Kidney (tissue), 14 donors: Measurements from ENCODE around the gene TGFBR1. TPM values are rescaled to one million over a fixed set of nuclear protein-coding genes. Genes with fewer than 3 reads are reported as not detected.

Experiments used
- DNase-seq, 5 donors: peaks; one replicate each; pipeline ENCODE4 v3.0.0-alpha.2; 2013 to 2020
- FAIRE-seq: peaks from 2 replicates; lab custom pipeline; 2012; peaks lifted over from hg19 to GRCh38; lab: Jason Lieb, UNC
- H3K27ac ChIP-seq, 2 donors: one replicate each; pipeline ENCODE4 v1.7.0; 2013; ENCODE audit warnings: low read depth in 2 of 2, low read length in 2 of 2, inconsistent platforms in 1 of 2
- H3K27me3 ChIP-seq: one replicate; pipeline ENCODE4 v1.7.1; 2013; ENCODE audit warnings: low read length, inconsistent platforms; ENCODE audit not compliant: control insufficient read depth, insufficient read depth
- H3K36me3 ChIP-seq, 3 donors: one replicate each; pipeline versions ENCODE4 v1.7.0 to v1.7.1; 2013; ENCODE audit warnings: low read length in 3 of 3, control low read depth in 1 of 3, inconsistent platforms in 1 of 3; ENCODE audit not compliant: insufficient read depth in 3 of 3, control insufficient read depth in 2 of 3
- H3K4me1 ChIP-seq, 3 donors: one replicate each; pipeline versions ENCODE4 v1.7.0 to v1.7.1; 2013; ENCODE audit warnings: low read length in 3 of 3, inconsistent platforms in 1 of 3, low read depth in 1 of 3; ENCODE audit not compliant: control insufficient read depth in 2 of 3, insufficient read depth in 2 of 3
- H3K4me3 ChIP-seq, 3 donors: one replicate each; pipeline versions ENCODE4 v1.7.0 to v1.8.1; 2013; ENCODE audit warnings: low read length in 3 of 3, control low read depth in 1 of 3, inconsistent platforms in 1 of 3
- H3K9ac ChIP-seq, 3 donors: one replicate each; pipeline versions ENCODE4 v1.7.0 to v1.7.1; 2013; ENCODE audit warnings: low read length in 3 of 3, control low read depth in 1 of 3, inconsistent platforms in 1 of 3
- H3K9me3 ChIP-seq, 3 donors: one replicate each; pipeline versions ENCODE4 v1.7.0 to v1.7.1; 2013; ENCODE audit warnings: low read length in 3 of 3, control low read depth in 1 of 3, inconsistent platforms in 1 of 3; ENCODE audit not compliant: control insufficient read depth in 2 of 3, insufficient read depth in 1 of 3
- intact Hi-C: fragments of 100-400 bp; cut with DNase I; formaldehyde crosslinking; loops from one replicate; pipeline ENCODE4 v1.11.1; 2022
- polyA plus RNA-seq: library from polyadenylated mRNA; stranded (reverse); fragments of 350-450 nt; fragmentation: Illumina TruSeq; extraction: RNeasy Lipid Tissue Mini Kit (QIAGEN cat#74804); gene quantifications from one replicate; pipeline ENCODE4 v1.2.3, GENCODE V29; 2014; ENCODE audit warnings: low read depth, low replicate concordance; ENCODE audit not compliant: insufficient read depth
- total RNA-seq: library from RNA; stranded (reverse); fragmentation: NEBNext Ultra II Directional; extraction: Animal tissue kit (Norgen Biotek cat#: 25700); gene quantifications from one replicate; pipeline ENCODE4 v1.2.1, GENCODE V29; 2021
- TF ChIP-seq, protein P1 (sequence below): IDR thresholded peaks from 3 replicates; pipeline ENCODE4 v1.5.1; 2012; ENCODE audit warnings: mild to moderate bottlenecking, moderate library complexity, borderline replicate concordance; ENCODE audit not compliant: insufficient read depth; ENCODE audit errors: extremely low read depth
- donor health status: control.
- donor health status: control.
- donor health status: control.
- donor health status: control.
- donor health status: control.
- donor health status: DM: yes; HTN: yes; CAD: no.
- donor health status: Normal renal cell carcinoma (clear cell type).

TGFBR1 gene
- total and polyA plus RNA-seq, 2 donors from 2014 or later, result 7.9 to 50.8 TPM

DNA sequence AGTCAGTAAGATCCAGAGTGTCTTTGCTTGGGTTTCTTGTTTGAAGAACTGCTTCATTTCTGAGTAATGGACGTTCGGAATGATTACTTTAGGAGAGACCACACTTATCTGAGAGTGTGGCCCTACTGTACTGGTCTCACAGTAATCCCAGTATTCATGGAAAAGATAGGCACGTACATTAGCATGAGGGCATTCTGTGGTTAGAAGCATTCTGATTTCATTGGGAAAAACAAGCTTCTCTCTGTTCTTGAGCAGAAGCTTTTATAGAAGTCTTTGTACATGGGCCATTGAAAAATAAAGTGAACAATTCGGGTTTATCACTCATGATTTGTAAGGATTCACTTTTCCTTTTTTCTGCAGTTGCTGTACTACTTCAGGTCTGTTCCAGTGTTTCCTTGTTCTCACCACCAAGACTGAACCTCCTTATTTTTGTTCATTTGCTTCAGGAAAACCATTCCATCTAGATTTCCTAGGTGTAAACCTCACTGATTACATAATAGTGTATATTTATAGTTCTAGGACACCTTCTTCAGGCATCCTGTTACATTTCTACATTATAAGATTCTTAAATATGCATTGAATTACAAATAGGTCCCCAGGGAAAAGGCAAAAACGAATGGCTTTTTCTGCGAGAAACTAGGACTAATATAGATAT lies 10.1 kb downstream of the TGFBR1 start:
- TF ChIP-seq, protein P1, sequence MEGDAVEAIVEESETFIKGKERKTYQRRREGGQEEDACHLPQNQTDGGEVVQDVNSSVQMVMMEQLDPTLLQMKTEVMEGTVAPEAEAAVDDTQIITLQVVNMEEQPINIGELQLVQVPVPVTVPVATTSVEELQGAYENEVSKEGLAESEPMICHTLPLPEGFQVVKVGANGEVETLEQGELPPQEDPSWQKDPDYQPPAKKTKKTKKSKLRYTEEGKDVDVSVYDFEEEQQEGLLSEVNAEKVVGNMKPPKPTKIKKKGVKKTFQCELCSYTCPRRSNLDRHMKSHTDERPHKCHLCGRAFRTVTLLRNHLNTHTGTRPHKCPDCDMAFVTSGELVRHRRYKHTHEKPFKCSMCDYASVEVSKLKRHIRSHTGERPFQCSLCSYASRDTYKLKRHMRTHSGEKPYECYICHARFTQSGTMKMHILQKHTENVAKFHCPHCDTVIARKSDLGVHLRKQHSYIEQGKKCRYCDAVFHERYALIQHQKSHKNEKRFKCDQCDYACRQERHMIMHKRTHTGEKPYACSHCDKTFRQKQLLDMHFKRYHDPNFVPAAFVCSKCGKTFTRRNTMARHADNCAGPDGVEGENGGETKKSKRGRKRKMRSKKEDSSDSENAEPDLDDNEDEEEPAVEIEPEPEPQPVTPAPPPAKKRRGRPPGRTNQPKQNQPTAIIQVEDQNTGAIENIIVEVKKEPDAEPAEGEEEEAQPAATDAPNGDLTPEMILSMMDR, result no peak
- H3K36me3 ChIP-seq, result no peaks in the 10 kb centered on the region
- no peak for DNase-seq
- no peaks in the 10 kb centered on the region for H3K9me3 ChIP-seq
- no peak for FAIRE-seq
- no peak overlapping the region for H3K27ac ChIP-seq
- no peak overlapping the region for H3K9ac ChIP-seq
- no peak overlapping the region for H3K4me3 ChIP-seq
- H3K27me3 ChIP-seq, result no peaks in the 10 kb centered on the region
- intact Hi-C loops, result no loop called here
- peaks cover 0 to 12% (median 3%) of the 10 kb centered on the region in 3 donors for H3K4me1 ChIP-seq

DNA sequence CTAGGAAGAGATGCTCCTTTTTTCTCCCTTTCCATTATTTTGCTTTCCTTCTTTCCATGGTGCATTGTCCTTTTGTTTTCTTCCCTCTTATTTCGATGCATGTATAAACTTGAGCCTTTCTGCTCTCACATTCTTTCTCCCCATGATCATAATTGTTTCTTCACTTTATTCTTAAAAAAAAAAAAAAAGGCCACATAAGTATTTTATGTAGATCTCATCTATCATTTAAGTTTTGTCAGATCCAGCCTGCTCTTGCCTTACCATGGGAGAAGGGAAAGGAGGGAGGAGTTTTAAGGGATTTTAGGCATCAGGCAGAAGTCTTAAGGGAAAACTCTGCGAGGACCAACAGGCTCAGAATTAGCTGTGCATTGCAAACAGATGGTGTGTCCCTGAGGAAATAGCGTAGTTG lies 11.1 kb downstream of the TGFBR1 start:
- intact Hi-C loops, result no loop called here
- FAIRE-seq (no peak), DNase-seq (no peak)
- no peaks in the 10 kb centered on the region for H3K27me3 ChIP-seq
- no peaks in the 10 kb centered on the region for H3K9me3 ChIP-seq
- H3K4me3 ChIP-seq, result no peak overlapping the region
- H3K9ac ChIP-seq, result no peak overlapping the region
- no peak overlapping the region for H3K27ac ChIP-seq
- peaks cover 0 to 12% (median 3%) of the 10 kb centered on the region in 3 donors for H3K4me1 ChIP-seq
- H3K36me3 ChIP-seq, result no peaks in the 10 kb centered on the region
- TF ChIP-seq, protein P1, result no peak

DNA sequence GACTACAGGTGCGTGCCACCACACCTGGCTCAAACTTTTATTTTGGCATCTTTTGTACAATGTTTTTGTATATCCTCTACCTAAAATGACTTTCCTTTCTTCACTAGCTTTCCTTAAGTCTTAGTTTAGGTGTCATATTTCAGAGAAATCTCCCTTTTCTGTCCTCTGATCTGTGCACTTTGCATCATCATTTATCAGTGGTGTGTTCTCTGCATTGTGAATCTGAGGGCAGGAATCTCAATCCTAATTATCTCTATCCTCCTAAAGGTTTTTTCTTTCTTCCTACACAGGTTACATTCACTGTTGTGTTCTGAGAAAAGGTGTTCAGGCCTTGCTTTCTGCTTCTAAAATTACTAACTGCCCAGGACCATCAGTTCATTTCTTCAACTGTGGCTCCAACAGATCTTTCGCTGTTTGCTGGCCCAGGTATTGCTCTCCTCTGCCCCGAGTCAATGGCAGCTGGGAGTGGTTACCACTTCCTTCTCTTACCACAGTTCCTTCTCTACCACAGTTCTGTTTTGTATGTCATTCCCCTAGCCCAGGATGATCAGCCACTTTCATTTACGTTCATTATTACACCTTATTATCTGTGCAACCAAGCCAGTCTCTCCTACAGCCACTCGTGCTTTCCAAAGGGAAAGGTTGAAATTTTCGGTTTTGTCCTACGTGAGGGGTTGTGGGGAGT lies 14.0 kb downstream of the TGFBR1 start:
- FAIRE-seq, result no peak
- DNase-seq, result no peak
- TF ChIP-seq, protein P1, result no peak
- Histone ChIP-seq H3K36me3 (no peaks in the 10 kb centered on the region), H3K4me1 (peaks cover 0 to 10% (median 3%) of the 10 kb centered on the region in 3 donors), H3K27me3 (no peaks in the 10 kb centered on the region), H3K9ac (no peak overlapping the region), H3K9me3 (no peaks in the 10 kb centered on the region), H3K4me3 (no peak overlapping the region), H3K27ac (no peak overlapping the region)
- intact Hi-C loops, result no loop called here
